Measurements from ENCODE around the gene BAIAP2. TPM values are rescaled to one million over a fixed set of nuclear protein-coding genes. Genes with fewer than 3 reads are reported as not detected.

Gene BAIAP2
- total and polyA plus RNA-seq, 10 of the 15 experiments (the other 5 are each of a cell fraction or from before 2014, with no cell fraction given): 0.15 to 1.2 (median 0.46) TPM; not detected in 2

GRCh38 chr17:81057079-81057730 lies 22.3 kb downstream of the BAIAP2 start:
- ChIA-PET SMC1A (ENCODE audit: uncharacterized antibody, unreplicated experiment) (no interaction called here), POLR2A (no interaction called here), RAD21 (ENCODE audit: unreplicated experiment) (no interaction called here), CTCF (no interaction called here)
- BruUV-seq (replicated peaks): no TSS peak
- Histone ChIP-seq H3K4me1 (ENCODE audit: control insufficient read depth, insufficient read depth, low read length) (no peaks in the 10 kb centered on the region), H3K4me2 (ENCODE audit: control insufficient read depth, insufficient read depth) (no peak overlapping the region), H4K20me1 (ENCODE audit: control insufficient read depth, insufficient read depth) (0 out of 2 replicates have a peak, but pooled peaks cover 3% of the 10 kb centered on the region), H3K9ac (ENCODE audit: control insufficient read depth, insufficient read depth, low read length) (no peak overlapping the region), H3K27ac (ENCODE audit: control insufficient read depth, insufficient read depth) (no peak overlapping the region), H3K79me2 (ENCODE audit: control insufficient read depth, insufficient read depth, low read length) (no peaks in the 10 kb centered on the region), H3K27me3 (replicated peaks in 1 of 2; ENCODE audit: control insufficient read depth in 2 of 2, insufficient read depth in 2 of 2, low read length in 1 of 2) (peaks cover 0 to 3% of the 10 kb centered on the region in 2 experiments; a peak in 1 of 4 replicates), H2AFZ (ENCODE audit: control insufficient read depth, low read depth, low read length) (no peak overlapping the region), H3K36me3 (ENCODE audit: control insufficient read depth in 2 of 2, insufficient read depth in 2 of 2, low read length in 1 of 2) (no peaks in the 10 kb centered on the region), H3K9me3 (replicated peaks; ENCODE audit: control insufficient read depth, insufficient read depth, low read length) (no peaks in the 10 kb centered on the region), H3K4me3 (no peak overlapping the region)
- DNase-seq (ENCODE audit: low read depth, low spot score) (no peak), FAIRE-seq (no peak), ATAC-seq (no peak)
- WGBS (ENCODE audit: insufficient coverage, insufficient replicate concordance, low lambda C conversion rate, missing lambda C conversion rate): 34% methylated on average over 14 of the region's 14 CpGs
- in situ Hi-C loops (cut with MboI) (no loop called here), intact Hi-C loops (cut with micrococcal nuclease; ENCODE audit: unreplicated experiment) (no loop called here)
- TF ChIP-seq RAD21 (IDR thresholded peaks at IDR 0.05; ENCODE audit: insufficient read depth, low read depth, low read length): no peak
- no peak for TF ChIP-seq ZBED1 (IDR thresholded peaks at IDR 0.05; ENCODE audit: borderline replicate concordance)
- TF ChIP-seq LARP7 (IDR thresholded peaks at IDR 0.05): no peak
- no peak for TF ChIP-seq IKZF2 (IDR thresholded peaks at IDR 0.05)
- no peak for TF ChIP-seq JUNB (IDR thresholded peaks at IDR 0.05)
- no peak for TF ChIP-seq ZSCAN29 (IDR thresholded peaks at IDR 0.05)
- TF ChIP-seq CHD2 (IDR thresholded peaks at IDR 0.05; ENCODE audit: borderline replicate concordance, low read depth, low read length): no peak
- TF ChIP-seq, protein P1, sequence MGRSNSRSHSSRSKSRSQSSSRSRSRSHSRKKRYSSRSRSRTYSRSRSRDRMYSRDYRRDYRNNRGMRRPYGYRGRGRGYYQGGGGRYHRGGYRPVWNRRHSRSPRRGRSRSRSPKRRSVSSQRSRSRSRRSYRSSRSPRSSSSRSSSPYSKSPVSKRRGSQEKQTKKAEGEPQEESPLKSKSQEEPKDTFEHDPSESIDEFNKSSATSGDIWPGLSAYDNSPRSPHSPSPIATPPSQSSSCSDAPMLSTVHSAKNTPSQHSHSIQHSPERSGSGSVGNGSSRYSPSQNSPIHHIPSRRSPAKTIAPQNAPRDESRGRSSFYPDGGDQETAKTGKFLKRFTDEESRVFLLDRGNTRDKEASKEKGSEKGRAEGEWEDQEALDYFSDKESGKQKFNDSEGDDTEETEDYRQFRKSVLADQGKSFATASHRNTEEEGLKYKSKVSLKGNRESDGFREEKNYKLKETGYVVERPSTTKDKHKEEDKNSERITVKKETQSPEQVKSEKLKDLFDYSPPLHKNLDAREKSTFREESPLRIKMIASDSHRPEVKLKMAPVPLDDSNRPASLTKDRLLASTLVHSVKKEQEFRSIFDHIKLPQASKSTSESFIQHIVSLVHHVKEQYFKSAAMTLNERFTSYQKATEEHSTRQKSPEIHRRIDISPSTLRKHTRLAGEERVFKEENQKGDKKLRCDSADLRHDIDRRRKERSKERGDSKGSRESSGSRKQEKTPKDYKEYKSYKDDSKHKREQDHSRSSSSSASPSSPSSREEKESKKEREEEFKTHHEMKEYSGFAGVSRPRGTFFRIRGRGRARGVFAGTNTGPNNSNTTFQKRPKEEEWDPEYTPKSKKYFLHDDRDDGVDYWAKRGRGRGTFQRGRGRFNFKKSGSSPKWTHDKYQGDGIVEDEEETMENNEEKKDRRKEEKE (IDR thresholded peaks at IDR 0.05): no peak
- TF ChIP-seq, protein P2, sequence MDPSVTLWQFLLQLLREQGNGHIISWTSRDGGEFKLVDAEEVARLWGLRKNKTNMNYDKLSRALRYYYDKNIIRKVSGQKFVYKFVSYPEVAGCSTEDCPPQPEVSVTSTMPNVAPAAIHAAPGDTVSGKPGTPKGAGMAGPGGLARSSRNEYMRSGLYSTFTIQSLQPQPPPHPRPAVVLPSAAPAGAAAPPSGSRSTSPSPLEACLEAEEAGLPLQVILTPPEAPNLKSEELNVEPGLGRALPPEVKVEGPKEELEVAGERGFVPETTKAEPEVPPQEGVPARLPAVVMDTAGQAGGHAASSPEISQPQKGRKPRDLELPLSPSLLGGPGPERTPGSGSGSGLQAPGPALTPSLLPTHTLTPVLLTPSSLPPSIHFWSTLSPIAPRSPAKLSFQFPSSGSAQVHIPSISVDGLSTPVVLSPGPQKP (IDR thresholded peaks at IDR 0.05; ENCODE audit: low read depth, low read length): no peak
- TF ChIP-seq RFX5 (IDR thresholded peaks at IDR 0.05; ENCODE audit: low read depth, low read length): no peak
- no peak for TF ChIP-seq PML (IDR thresholded peaks at IDR 0.05; ENCODE audit: low read length)
- no peak for TF ChIP-seq NFXL1 (IDR thresholded peaks at IDR 0.05; ENCODE audit: borderline replicate concordance)
- no peak for TF ChIP-seq BRCA1 (IDR thresholded peaks at IDR 0.05; ENCODE audit: low read depth, low read length)
- no peak for TF ChIP-seq TARDBP (IDR thresholded peaks at IDR 0.05; ENCODE audit: borderline replicate concordance)
- TF ChIP-seq YY1 (IDR thresholded peaks at IDR 0.05; ENCODE audit: low read depth, low read length): no peak
- TF ChIP-seq, protein P3, sequence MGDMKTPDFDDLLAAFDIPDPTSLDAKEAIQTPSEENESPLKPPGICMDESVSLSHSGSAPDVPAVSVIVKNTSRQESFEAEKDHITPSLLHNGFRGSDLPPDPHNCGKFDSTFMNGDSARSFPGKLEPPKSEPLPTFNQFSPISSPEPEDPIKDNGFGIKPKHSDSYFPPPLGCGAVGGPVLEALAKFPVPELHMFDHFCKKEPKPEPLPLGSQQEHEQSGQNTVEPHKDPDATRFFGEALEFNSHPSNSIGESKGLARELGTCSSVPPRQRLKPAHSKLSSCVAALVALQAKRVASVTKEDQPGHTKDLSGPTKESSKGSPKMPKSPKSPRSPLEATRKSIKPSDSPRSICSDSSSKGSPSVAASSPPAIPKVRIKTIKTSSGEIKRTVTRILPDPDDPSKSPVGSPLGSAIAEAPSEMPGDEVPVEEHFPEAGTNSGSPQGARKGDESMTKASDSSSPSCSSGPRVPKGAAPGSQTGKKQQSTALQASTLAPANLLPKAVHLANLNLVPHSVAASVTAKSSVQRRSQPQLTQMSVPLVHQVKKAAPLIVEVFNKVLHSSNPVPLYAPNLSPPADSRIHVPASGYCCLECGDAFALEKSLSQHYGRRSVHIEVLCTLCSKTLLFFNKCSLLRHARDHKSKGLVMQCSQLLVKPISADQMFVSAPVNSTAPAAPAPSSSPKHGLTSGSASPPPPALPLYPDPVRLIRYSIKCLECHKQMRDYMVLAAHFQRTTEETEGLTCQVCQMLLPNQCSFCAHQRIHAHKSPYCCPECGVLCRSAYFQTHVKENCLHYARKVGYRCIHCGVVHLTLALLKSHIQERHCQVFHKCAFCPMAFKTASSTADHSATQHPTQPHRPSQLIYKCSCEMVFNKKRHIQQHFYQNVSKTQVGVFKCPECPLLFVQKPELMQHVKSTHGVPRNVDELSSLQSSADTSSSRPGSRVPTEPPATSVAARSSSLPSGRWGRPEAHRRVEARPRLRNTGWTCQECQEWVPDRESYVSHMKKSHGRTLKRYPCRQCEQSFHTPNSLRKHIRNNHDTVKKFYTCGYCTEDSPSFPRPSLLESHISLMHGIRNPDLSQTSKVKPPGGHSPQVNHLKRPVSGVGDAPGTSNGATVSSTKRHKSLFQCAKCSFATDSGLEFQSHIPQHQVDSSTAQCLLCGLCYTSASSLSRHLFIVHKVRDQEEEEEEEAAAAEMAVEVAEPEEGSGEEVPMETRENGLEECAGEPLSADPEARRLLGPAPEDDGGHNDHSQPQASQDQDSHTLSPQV (IDR thresholded peaks at IDR 0.05): no peak
- TF ChIP-seq SUZ12 (IDR thresholded peaks at IDR 0.05; ENCODE audit: unreplicated experiment): no peak
- no peak for TF ChIP-seq CREB1 (IDR thresholded peaks at IDR 0.05; ENCODE audit: low read depth)
